GM21717 (cell line): ENCODE measurements around the gene SLC44A5.
A peak's percentile ranks its signal among the peaks of the same experiment; 100 is the strongest.
"Not testable (repeated sequence)": the region's sequence is repeated elsewhere in the genome, so short reads cannot be mapped to it uniquely, and the experiment has no call there.

Source experiments
- ATAC-seq: cut with Tn5 transposase; IDR thresholded peaks from one replicate; pipeline ENCODE4 v1.9.1; 2021; ENCODE audit warnings: mild to moderate bottlenecking, moderate library complexity; ENCODE audit not compliant: unreplicated experiment

Gene SLC44A5

GRCh38 chr1:75203415-75204277, 407.3 kb downstream of the SLC44A5 start:
- ATAC-seq, result peak; percentile 78

- ATAC-seq, result no peak
Observed at GRCh38 chr1:75202751-75203150, 408.2 kb downstream of the SLC44A5 start.

GRCh38 chr1:75198761-75199160, 412.2 kb downstream of the SLC44A5 start:
- no peak for ATAC-seq

- no peak for ATAC-seq
Observed at GRCh38 chr1:75198163-75198562, 412.8 kb downstream of the SLC44A5 start.

- ATAC-seq, result no peak
Observed at GRCh38 chr1:75188892-75189291, 422.0 kb downstream of the SLC44A5 start.

- ATAC-seq, result not testable (repeated sequence)
Observed at GRCh38 chr1:75181214-75181955, 429.5 kb downstream of the SLC44A5 start.

- ATAC-seq, result no peak
Observed at GRCh38 chr1:75174031-75174760, 436.7 kb downstream of the SLC44A5 start.

- no peak for ATAC-seq
Observed at GRCh38 chr1:75172556-75172955, 438.4 kb downstream of the SLC44A5 start.

- no peak for ATAC-seq
Observed at GRCh38 chr1:75171876-75172275, 439.0 kb downstream of the SLC44A5 start.

GRCh38 chr1:75170981-75171380, 439.9 kb downstream of the SLC44A5 start:
- no peak for ATAC-seq

- ATAC-seq, result no peak
Observed at GRCh38 chr1:75170011-75170410, 440.9 kb downstream of the SLC44A5 start.

- ATAC-seq, result no peak
Observed at GRCh38 chr1:75166821-75167220, 444.1 kb downstream of the SLC44A5 start.

- ATAC-seq, result no peak
Observed at GRCh38 chr1:75165264-75165663, 445.6 kb downstream of the SLC44A5 start.

- no peak for ATAC-seq
Observed at GRCh38 chr1:75159154-75159553, 451.8 kb downstream of the SLC44A5 start.
